HepG2 (cell line): ENCODE results near the gene LSR. TPM values are rescaled to one million over a fixed set of nuclear protein-coding genes. Genes with fewer than 3 reads are reported as not detected.

ENCODE experiments used
- ATAC-seq: fragments of 200-7000 bp; cut with Tn5 transposase; 3 replicates; pipeline ENCODE4 v1.9.1; 2020; ENCODE audit warnings: mild to moderate bottlenecking, moderate library complexity
- BruUV-seq: library from RNA; stranded (reverse); fragments of 400-500 nt; replicated peaks from 2 replicates; lab custom pipeline; 2021; lab: Mats Ljungman, UMichigan
- CTCF ChIA-PET: fragments of 300-600 bp; formaldehyde crosslinking; extraction: SDS; loops from one replicate; lab custom pipeline; 2021; ENCODE audit warnings: low total read pairs, inconsistent platforms, low intra/inter-chr PET ratio; lab: Yijun Ruan, JAX
- POLR2A ChIA-PET: fragments of 350-600 bp; sonication (Branson Sonifier 250); formaldehyde crosslinking; loops from one replicate; lab custom pipeline; 2020; ENCODE audit warnings: antibody characterized with exemption, inconsistent platforms; lab: Yijun Ruan, JAX
- DNase-seq: peaks from one replicate; pipeline ENCODE4 v3.0.0-alpha.2; 2015; ENCODE audit warnings: low spot score
- FAIRE-seq: peaks from 3 replicates; lab custom pipeline; 2011; peaks lifted over from hg19 to GRCh38; lab: Jason Lieb, UNC
- H2AFZ ChIP-seq: one replicate; pipeline ENCODE4 v1.6.1; 2011; ENCODE audit warnings: low read length, inconsistent platforms
- H3K27ac ChIP-seq: fragments of 300-600 bp; 3 replicates; pipeline ENCODE4 v1.8.0; 2011; ENCODE audit warnings: mixed run types, mild to moderate bottlenecking, mixed read lengths, low read length, inconsistent platforms; ENCODE audit not compliant: insufficient read depth; ENCODE audit errors: extremely low read length
- H3K27me3 ChIP-seq, 2 experiments: fragments of 200-600 bp in 1 of 2; 2 replicates in 1 of 2; 3 replicates in 1 of 2; pipeline versions ENCODE4 v1.6.0 to v1.8.0; 2011; ENCODE audit warnings: low read length in 2 of 2, mild to moderate bottlenecking in 2 of 2, moderate library complexity in 2 of 2, inconsistent platforms in 1 of 2; ENCODE audit not compliant: insufficient read depth in 2 of 2, control insufficient read depth in 1 of 2
- H3K36me3 ChIP-seq, 2 experiments: fragments of 200-600 bp in 1 of 2; replicated peaks in 1 of 2; 2 replicates in 1 of 2; 3 replicates in 1 of 2; pipeline versions ENCODE4 v1.5.1 to v1.8.0; 2011; ENCODE audit warnings: low read length in 2 of 2, inconsistent platforms in 1 of 2; ENCODE audit not compliant: insufficient read depth in 2 of 2, control insufficient read depth in 1 of 2
- H3K4me1 ChIP-seq: 2 replicates; pipeline ENCODE4 v1.5.1; 2012; ENCODE audit warnings: low read length, inconsistent platforms; ENCODE audit not compliant: insufficient read depth
- H3K4me2 ChIP-seq: 2 replicates; pipeline ENCODE4 v1.6.0; 2011; ENCODE audit warnings: low read depth, low read length, inconsistent platforms
- H3K4me3 ChIP-seq, 3 experiments: fragments of 200-600 bp in 1 of 3; sonication (generic), shearing (Covaris generic) in 1 of 3; replicated peaks in 1 of 3; 2 replicates each; pipeline ENCODE4 v1.5.1; 2011 to 2016; ENCODE audit warnings: low read length in 3 of 3, inconsistent platforms in 2 of 3, low read depth in 2 of 3, mild to moderate bottlenecking in 2 of 3, control low read depth in 1 of 3, mixed read lengths in 1 of 3; ENCODE audit not compliant: insufficient read depth in 1 of 3
- H3K79me2 ChIP-seq: one replicate; pipeline ENCODE4 v1.6.1; 2011; ENCODE audit warnings: low read length, inconsistent platforms; ENCODE audit not compliant: insufficient read depth
- H3K9ac ChIP-seq: 2 replicates; pipeline ENCODE4 v1.6.0; 2011; ENCODE audit warnings: mild to moderate bottlenecking, low read depth, low read length, inconsistent platforms; ENCODE audit not compliant: insufficient read depth
- H3K9me3 ChIP-seq: 2 replicates; pipeline ENCODE4 v1.5.1; 2012; ENCODE audit warnings: mild to moderate bottlenecking, low read length
- H4K20me1 ChIP-seq: 2 replicates; pipeline ENCODE4 v1.6.0; 2011; ENCODE audit warnings: inconsistent platforms, mild to moderate bottlenecking, low read length, moderate library complexity; ENCODE audit not compliant: insufficient read depth
- BHLHE40 ChIP-seq: IDR thresholded peaks from 2 replicates; pipeline ENCODE4 v1.6.1; 2011; ENCODE audit warnings: low read length, improper control_type of control experiment
- FOSL1 ChIP-seq: sonication (generic); formaldehyde crosslinking; IDR thresholded peaks from 2 replicates; pipeline ENCODE4 v1.9.0; 2021; ENCODE audit warnings: missing genetic modification reagents, borderline replicate concordance
- GTF3A ChIP-seq: sonication (generic); formaldehyde crosslinking; conservative IDR thresholded peaks from 2 replicates; pipeline ENCODE4 v1.4.0; 2020; ENCODE audit warnings: mild to moderate bottlenecking, missing genetic modification reagents
- HDAC1 ChIP-seq: sonication (generic); formaldehyde crosslinking; IDR thresholded peaks from 2 replicates; pipeline ENCODE4 v1.5.1; 2020; ENCODE audit warnings: mild to moderate bottlenecking, missing genetic modification reagents
- KDM5A ChIP-seq: fragments of 200-600 bp; sonication (generic); IDR thresholded peaks from 2 replicates; pipeline ENCODE4 v1.7.0; 2018; ENCODE audit warnings: antibody characterized with exemption, mild to moderate bottlenecking, low read length, borderline replicate concordance
- MTA1 ChIP-seq: sonication (generic); formaldehyde crosslinking; IDR thresholded peaks from 2 replicates; pipeline ENCODE4 v1.4.0; 2020; ENCODE audit warnings: missing genetic modification reagents, mild to moderate bottlenecking, borderline replicate concordance
- TCF12 ChIP-seq, 2 experiments: fragments of 450-650 bp in 1 of 2; sonication (generic) in 1 of 2; formaldehyde crosslinking in 1 of 2; IDR thresholded peaks; 2 replicates each; pipeline versions ENCODE4 v1.6.1 to v1.8.0; 2017 to 2022; ENCODE audit warnings: antibody characterized with exemption in 1 of 2, mild to moderate bottlenecking in 1 of 2, missing genetic modification reagents in 1 of 2, moderate library complexity in 1 of 2
- ZNF773 ChIP-seq: sonication (generic); formaldehyde crosslinking; IDR thresholded peaks from 2 replicates; pipeline ENCODE4 v1.4.0; 2020; ENCODE audit warnings: missing genetic modification reagents, borderline replicate concordance
- in situ Hi-C: cut with HindIII; loops from 2 replicates; pipeline ENCODE4 v1.10.0; 2017; ENCODE audit warnings: low pct_unique_long_range_greater_than_20kb; ENCODE audit not compliant: extremely low pct_ligation_motif_present
- intact Hi-C: fragments of 100-400 bp; cut with micrococcal nuclease; formaldehyde crosslinking; loops from one replicate; pipeline ENCODE4 v1.10.0; 2022; ENCODE audit not compliant: unreplicated experiment
- polyA plus RNA-seq, 8 experiments: library from polyadenylated mRNA; depleted of rRNA in 3 of 8; stranded (reverse) in 7 of 8; unstranded in 1 of 8; fragments of >200 nt; fragmentation: Illumina TruSeq in 4 of 8; extraction: Trizol in 4 of 8; gene quantifications; 2 replicates each; pipeline versions ENCODE4 v1.2.1 to v1.2.3, GENCODE V29; 2011 to 2016; ENCODE audit warnings: low read depth in 4 of 8, missing spikeins in 1 of 8, mixed read lengths in 1 of 8; ENCODE audit not compliant: insufficient read depth in 1 of 8
- total RNA-seq, 5 experiments: library from RNA; depleted of rRNA; stranded (reverse); fragments of >200 nt; fragmentation: Illumina TruSeq; extraction: Trizol; gene quantifications; 2 replicates each; pipeline ENCODE4 v1.2.3, GENCODE V29; 2016; ENCODE audit warnings: low read depth in 1 of 5
- TF ChIP-seq, protein P1 (sequence below): IDR thresholded peaks from 2 replicates; pipeline ENCODE4 v1.6.1; 2016; ENCODE audit warnings: missing compliant biosample characterization, missing genetic modification reagents, borderline replicate concordance

The LSR gene
- total and polyA plus RNA-seq, 2 of the 13 experiments (the other 11 are each of a cell fraction or from before 2014, with no cell fraction given), result 29.2 to 79.2 TPM

DNA sequence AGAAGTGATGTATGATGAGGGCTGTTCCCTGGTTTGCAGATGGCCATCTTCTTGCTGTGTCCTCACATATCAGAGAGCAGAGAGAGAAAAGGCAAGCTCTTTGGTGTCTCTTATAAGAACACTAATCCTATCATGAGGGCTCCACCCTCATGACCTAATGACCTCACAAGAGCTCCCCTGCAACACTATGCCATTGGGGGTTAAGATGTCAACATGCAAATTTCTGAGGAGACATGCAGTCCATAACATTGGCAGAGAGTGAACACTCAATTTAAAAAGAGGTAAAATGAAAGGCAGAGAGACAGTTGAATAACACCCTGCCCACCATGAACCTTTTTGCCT is 31.2 kb upstream of the LSR start:
- ChIA-PET POLR2A (no interaction called here), CTCF (no interaction called here)
- Histone ChIP-seq H2AFZ (no peak overlapping the region), H3K27ac (no peak overlapping the region), H3K36me3 (no peaks in the 10 kb centered on the region), H3K9ac (no peak overlapping the region), H4K20me1 (no peaks in the 10 kb centered on the region), H3K9me3 (no peaks in the 10 kb centered on the region), H3K4me2 (no peak overlapping the region), H3K79me2 (no peaks in the 10 kb centered on the region), H3K27me3 (no peaks in the 10 kb centered on the region; a peak in 1 of 5 replicates), H3K4me3 (no peak overlapping the region), H3K4me1 (peaks cover 13% of the 10 kb centered on the region; the same call in 1 of the 2 replicates)
- TF ChIP-seq, protein P1, sequence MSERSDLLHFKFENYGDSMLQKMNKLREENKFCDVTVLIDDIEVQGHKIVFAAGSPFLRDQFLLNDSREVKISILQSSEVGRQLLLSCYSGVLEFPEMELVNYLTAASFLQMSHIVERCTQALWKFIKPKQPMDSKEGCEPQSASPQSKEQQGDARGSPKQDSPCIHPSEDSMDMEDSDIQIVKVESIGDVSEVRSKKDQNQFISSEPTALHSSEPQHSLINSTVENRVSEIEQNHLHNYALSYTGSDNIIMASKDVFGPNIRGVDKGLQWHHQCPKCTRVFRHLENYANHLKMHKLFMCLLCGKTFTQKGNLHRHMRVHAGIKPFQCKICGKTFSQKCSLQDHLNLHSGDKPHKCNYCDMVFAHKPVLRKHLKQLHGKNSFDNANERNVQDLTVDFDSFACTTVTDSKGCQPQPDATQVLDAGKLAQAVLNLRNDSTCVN (CRISPR knock-in tag), result no peak
- TF ChIP-seq TCF12 (IDR thresholded peaks at IDR 0.05) (no peak), TCF12 (CRISPR knock-in tag; IDR thresholded peaks at IDR 0.05) (no peak), HDAC1 (no peak), KDM5A (no peak), BHLHE40 (no peak), FOSL1 (CRISPR knock-in tag) (no peak), ZNF773 (no peak), MTA1 (CRISPR knock-in tag) (no peak), GTF3A (CRISPR knock-in tag) (no peak)
- FAIRE-seq, result no peak
- no TSS peak for BruUV-seq
- DNase-seq, result no peak
- in situ Hi-C loops (no loop called here), intact Hi-C loops (no loop called here)
- no peak for ATAC-seq
